AG09319 (cell line): Measurements from ENCODE around the gene TEX26.

ENCODE experiments used
- DNase-seq: peaks from one replicate; pipeline ENCODE4 v3.0.0-alpha.2; 2010; ENCODE audit warnings: low read depth; ENCODE audit errors: extremely low read depth
- CTCF ChIP-seq: IDR thresholded peaks from 2 replicates; pipeline ENCODE4 v1.5.1; 2011; ENCODE audit warnings: low read depth, mild to moderate bottlenecking, inconsistent platforms, low read length, moderate library complexity

TEX26 gene

GRCh38 chr13:31005066-31005465 lies 72.6 kb downstream of the TEX26 start:
- TF ChIP-seq CTCF: no peak
- DNase-seq: no peak

- DNase-seq: no peak
- TF ChIP-seq CTCF: no peak
Measured at GRCh38 chr13:31007417-31007816, 75.0 kb downstream of the TEX26 start.

GRCh38 chr13:31008400-31009115 lies 76.1 kb downstream of the TEX26 start:
- no peak for TF ChIP-seq CTCF
- no peak for DNase-seq

GRCh38 chr13:31009166-31009565 lies 76.7 kb downstream of the TEX26 start:
- no peak for DNase-seq
- no peak for TF ChIP-seq CTCF

- TF ChIP-seq CTCF: no peak
Measured at GRCh38 chr13:31010296-31010695, 77.8 kb downstream of the TEX26 start.

GRCh38 chr13:31011193-31011860 lies 78.9 kb downstream of the TEX26 start:
- no peak for TF ChIP-seq CTCF
- no peak for DNase-seq

More at GRCh38 chr13:31010296-31010695, 77.8 kb downstream of the TEX26 start:
- no peak for DNase-seq

GRCh38 chr13:31011901-31012654 lies 79.6 kb downstream of the TEX26 start:
- no peak for DNase-seq
- TF ChIP-seq CTCF: no peak
